RPMI7951 (cell line): Measurements from ENCODE around the gene PSMD8. TPM values are rescaled to one million over a fixed set of nuclear protein-coding genes. Genes with fewer than 3 reads are reported as not detected.
"Not testable (repeated sequence)": the region's sequence is repeated elsewhere in the genome, so short reads cannot be mapped to it uniquely, and the experiment has no call there.

Experiments
- DNase-seq: peaks from one replicate; pipeline ENCODE4 v3.0.0-alpha.2; 2012; ENCODE audit warnings: low read depth
- total RNA-seq: library from RNA; depleted of rRNA; stranded (reverse); fragments of >200 nt; shearing (Covaris generic); gene quantifications from 2 replicates; pipeline ENCODE4 v1.2.3, GENCODE V29; 2014

PSMD8 gene
- total RNA-seq, 1 experiment from 2014 or later: 533 TPM

DNA sequence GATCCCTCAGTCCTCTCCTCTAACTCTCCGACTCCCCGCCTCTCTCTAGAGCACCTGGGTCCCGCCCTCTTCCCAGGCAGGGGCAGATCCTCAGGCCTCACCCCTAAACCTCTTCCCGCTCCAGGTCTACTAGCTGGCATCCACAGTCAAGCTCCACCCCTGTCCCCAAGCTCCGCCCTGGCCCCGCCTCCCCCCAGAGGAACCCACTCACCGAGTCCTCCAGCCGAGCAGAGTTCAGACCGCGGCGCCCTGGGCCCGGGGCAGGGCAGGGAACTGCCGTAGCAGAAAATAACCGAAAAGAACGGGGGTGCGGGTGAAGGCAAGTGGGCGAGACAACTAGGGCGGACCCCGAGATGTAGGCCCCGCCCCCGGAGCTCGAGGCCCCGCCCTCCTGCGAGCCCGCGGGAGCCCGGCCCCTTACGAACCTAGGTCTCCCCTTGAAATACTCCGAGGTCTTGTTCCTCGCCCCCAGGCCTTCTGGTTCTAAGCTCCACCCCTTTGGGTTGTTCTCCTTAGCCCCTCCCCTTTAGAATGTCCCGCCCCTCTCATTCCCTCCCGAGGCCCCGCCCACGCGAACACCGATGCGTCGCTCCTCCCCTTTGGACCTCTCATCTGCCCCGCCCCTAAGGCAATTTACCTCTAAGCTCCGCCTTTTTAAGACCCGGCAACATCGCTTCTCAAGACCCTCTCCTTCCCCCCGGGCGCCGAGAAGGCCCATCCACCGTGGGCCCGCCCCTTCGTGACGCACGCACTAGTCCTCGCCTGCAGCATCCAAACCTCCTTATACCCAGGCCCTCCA is 13.4 kb downstream of the PSMD8 start, which contains the start of gene GGN:
Gene GGN, minus strand, starts transcription at position 485 of the 799 bp plus-strand sequence. CDS start 773 bp downstream, outside the sequence.
- DNase-seq: peak; percentile 89

DNA sequence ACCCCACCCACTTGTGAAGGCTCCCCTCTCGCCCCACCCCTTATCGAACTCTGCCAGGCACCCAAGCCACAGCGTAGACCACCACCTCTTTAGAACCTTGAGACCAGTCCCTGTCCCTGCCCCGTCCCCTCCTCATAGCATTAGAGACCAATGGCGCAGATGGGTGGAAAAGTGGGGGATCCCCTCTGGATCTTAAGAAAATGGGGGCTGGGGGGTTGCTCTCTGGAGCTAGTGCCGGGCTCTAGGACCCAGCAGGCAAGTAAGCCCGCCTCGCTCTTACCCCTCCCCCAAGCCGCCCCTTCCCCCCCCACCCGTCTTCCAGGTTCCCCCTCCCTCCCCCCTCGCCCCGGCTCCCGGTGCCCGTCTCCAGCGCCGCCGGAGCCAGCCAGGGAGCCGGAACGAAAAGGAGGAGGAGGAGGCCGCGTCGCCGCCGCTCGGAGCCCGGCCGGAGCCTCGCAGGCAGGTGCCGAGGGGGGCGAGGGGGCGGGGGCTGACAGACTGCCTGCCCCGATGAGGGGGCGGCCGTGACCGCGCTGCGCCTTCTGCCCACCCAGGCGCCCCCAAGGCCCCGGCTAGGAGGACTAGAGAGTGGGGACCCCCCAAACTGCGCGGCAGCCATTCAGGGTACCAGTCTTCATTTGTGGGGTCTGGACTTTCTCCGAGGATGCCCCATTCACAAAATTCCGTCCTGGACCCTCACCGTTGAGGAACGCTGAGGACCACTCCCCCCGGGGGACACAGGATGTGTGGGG is 14.2 kb downstream of the PSMD8 start, which contains the start of gene SPRED3:
Gene SPRED3, plus strand, starts transcription at position 349 of the 752 bp plus-strand sequence. CDS start 1,606 bp downstream, outside the sequence.
- DNase-seq: peak; percentile 59

DNA sequence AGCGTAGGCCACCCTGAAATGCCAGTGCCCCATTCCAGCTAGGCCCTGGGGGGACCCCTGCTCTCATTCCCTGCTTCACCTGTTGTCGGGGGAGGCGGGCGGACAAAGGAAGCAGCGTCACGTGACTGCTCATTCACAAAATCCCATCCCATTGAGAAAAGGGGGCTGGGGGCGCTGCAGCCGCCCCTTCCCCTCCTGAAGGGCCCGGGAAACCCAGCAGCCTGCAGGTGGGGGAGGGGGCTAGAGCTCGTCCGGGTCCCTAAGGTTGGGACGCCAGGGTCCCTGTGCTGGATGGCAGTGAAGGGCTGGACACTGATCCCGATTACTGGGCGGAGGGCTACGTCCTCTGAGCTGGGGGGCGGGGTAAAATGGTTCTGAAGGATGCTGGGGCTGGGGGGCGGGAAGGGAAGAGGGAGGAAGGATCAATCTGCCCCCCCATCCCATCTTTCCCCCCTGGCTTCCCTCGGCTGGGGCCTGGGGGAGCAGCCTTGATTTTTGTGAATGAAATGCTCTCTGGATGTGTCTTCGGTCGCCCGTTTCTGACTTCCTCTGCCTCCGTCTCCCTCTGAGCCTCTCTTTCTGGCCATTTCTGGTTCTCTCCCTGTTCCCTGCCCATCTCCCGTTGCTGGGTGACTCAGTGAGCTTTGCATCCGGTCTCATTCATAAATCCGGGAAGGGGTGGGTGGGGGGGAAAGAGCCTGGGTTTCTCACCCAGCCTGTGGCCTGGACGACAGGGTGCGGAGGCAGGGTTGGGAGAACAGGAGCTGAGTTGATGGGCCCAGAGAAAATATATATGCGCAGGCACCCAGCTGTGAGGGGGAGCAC is 14.9 kb downstream of the PSMD8 start:
- DNase-seq: peak; percentile 73

DNA sequence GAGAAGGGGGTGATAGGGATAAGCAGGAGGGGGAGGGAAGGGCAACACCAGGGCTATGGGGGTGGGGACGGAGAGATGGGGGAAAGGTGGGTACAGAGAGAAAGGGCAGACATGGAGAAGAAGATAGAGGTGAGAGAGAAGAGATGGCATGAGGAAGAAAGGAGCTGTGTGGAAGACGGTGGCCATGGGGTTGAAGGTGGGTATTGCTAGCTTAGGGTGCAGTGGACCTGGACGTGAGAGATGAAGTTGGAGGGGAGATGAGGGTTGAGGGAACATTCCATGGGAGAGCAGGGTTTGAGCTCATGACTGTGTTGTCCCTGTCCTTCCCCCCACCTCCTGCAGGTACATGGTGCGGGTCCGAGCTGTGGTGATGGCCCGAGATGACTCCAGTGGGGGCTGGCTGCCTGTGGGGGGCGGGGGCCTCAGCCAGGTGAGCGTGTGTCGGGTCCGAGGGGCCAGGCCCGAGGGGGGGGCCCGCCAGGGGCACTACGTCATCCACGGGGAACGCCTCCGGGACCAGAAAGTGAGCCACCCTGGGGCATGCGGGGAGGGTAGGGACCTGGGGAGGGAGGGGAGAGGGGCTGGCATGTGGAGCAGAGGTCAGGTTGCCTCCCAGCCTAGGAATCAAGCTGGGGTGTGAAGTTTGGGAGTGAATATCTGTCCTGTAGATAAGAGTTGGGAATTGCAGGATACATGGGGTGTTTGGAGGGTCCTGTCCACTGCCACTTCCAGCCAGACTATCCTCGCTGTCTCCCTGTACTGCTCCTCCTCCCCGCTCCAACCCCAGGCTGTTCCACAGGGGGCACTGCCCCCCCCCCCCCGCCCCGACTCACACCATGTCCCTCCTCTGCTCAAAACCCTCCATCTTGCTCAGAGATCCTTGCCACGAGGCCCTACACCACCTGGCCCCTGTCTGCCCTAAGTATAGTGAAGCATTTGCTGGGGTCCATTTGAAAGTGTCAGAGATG is 15.9 kb downstream of the PSMD8 start:
- DNase-seq: no peak

DNA sequence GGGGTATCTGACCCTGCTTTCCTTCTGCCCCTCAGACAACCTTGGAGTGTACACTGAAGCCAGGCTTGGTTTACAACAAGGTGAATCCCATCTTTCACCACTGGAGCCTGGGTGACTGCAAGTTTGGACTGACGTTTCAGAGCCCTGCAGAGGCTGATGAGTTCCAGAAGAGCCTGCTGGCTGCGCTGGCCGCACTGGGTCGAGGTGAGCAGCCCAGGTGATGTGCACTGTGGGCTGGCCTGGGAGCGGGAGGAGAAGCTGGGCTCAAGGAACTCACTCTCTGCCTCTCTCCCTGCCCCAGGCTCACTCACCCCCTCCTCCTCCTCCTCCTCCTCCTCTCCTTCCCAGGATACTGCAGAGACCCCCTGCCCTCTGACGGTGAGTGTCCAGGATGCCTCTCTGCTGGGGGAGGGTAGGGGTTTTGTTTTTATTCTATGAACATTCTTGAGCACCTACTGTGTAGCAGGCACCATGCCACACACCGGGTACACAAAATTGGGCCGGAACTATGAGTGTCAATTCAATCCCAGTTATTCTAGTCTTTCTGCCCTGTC is 17.6 kb downstream of the PSMD8 start:
- no peak for DNase-seq

DNA sequence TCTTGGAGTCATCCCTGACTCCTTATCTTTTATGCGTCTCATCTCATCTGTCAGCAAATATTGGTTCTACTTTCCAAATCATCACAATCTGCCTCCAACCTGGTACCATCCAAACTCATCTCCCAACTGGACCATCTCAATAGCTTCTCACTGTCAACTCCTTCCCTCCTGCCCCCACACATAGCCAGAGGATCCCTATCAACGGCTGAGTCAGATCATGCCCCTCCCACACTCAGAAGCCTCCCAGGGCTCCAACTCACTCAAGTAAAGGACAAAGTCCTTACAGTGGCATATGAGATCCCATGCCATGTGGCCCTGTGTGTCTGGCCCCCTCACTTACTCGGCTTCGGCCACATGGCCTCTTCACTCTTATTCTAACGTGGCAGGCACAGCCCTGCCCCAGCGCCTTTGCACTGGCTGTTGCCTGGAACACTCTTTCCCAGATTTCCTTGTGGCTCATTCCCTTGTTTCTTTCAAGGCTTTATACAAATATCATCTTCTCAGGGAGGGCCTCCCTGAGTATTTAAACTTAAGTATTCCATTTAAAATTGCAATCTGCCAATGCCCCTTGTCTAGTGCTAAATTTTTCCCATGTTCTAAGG is 18.4 kb downstream of the PSMD8 start:
- DNase-seq: peak; percentile 59

DNA sequence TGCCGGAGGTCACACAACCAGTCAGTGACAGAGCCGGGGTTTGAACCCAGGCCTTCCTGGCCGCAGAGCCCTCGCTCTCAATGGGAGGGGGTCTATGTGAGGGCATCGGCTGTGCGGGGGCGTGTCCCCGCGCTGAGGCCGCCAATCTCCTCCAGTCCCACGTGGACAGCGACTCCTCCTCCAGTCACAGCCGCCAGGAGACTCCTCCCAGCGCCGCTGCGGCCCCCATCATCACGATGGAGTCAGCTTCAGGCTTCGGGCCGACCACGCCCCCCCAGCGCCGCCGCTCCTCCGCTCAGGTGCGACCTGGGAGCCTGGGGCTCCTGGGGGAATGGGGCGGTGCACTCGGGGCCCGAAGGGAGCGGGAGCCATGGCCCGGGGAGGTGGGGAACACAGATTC is 20.1 kb downstream of the PSMD8 start:
- no peak for DNase-seq

DNA sequence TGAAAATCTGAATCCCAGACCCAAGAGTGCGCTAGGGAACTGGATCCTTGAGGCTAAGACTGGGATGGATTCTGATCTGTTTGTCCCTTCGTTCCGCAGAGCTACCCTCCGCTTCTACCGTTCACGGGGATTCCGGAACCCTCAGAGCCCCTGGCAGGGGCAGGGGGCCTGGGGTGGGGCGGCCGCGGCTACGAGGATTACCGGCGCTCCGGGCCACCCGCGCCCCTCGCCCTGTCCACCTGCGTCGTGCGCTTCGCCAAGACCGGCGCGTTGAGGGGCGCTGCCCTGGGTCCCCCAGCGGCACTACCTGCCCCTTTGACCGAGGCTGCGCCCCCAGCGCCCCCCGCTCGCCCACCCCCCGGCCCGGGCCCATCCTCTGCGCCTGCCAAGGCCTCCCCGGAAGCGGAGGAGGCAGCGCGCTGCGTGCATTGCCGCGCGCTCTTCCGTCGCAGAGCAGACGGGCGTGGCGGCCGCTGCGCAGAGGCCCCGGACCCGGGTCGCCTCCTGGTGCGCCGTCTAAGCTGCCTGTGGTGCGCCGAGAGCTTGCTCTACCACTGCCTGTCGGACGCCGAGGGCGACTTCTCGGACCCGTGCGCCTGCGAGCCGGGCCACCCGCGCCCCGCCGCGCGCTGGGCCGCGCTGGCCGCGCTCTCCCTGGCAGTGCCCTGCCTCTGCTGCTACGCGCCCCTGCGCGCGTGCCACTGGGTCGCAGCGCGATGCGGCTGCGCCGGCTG is 21.2 kb downstream of the PSMD8 start:
- no peak for DNase-seq

DNA sequence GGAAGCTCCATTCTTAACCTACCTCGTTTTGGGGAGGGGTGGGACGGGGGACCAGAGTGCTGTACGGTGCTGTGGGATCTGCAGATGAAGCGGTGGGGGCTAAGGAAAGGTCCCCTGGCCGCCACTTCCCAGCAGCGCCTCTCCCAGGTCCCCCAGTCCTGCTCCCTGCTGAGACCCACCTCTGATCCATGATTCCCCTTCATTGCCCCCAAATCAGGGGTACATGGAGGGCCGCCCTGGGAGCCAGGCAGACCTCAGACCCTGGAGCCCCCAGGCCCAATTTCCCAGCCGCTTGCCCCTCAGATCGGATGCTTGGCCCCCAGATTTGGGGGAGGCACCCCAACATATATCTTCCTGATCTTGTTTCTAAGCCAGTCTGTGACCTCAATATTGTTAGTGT is 24.7 kb downstream of the PSMD8 start:
- no peak for DNase-seq

DNA sequence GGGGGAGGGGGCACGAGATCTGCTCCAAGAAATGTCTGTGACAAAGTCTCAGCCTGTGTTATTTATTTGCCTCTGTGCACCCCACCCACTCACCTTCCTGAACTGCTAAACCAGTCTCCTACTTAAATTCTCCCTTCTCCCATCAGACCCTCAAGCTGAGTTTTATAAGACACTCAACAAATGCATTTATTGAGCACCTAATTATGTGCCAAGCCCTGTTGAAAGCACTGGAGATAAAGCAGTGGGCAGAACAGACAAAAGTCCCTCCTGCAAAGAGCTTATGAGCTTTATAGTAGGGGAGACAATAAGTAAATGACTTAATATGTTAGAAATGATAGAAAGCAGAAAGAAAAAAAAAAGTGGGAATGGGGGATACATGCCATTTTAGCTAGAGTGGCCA is 25.2 kb downstream of the PSMD8 start:
- DNase-seq: no peak

DNA sequence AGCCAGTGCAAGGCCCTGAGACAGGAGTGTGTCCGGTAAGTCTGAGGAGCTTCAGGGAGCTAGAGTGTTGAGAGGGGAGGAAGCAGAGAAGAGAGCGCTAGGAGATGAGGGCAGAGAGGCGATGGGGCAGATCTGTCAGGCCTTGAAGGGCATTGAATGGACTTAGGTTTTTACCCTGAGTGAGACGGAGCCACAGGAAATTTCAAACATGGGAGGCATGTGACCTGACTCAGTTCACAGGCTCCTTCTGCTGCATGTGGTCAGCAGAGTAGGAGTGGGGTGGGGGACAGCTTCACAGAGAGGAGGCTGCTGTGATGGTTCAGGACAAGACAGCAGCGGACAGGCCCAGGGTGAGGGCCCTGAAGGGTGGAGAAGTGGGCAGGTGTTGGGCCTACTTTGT is 26.0 kb downstream of the PSMD8 start:
- no peak for DNase-seq

DNA sequence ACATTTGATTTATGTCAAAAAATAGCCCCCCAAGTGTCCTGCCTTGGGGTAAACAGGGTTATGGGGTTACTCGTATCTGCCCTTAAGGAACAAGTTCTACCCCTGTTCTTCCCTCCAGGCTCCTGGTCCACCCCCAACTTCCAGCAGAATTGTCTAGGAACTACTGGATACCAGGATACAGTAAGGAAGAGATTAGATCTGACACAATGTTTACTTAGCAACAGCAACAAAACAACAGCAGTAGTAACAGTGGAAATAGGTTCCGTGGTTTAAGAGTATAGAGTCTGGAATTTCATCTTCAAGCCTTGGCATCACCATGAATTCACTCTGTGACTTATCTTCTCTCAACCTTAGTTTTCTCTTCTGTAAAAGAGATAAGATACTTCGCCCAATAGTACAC is 26.8 kb downstream of the PSMD8 start:
- peak; percentile 56 for DNase-seq

DNA sequence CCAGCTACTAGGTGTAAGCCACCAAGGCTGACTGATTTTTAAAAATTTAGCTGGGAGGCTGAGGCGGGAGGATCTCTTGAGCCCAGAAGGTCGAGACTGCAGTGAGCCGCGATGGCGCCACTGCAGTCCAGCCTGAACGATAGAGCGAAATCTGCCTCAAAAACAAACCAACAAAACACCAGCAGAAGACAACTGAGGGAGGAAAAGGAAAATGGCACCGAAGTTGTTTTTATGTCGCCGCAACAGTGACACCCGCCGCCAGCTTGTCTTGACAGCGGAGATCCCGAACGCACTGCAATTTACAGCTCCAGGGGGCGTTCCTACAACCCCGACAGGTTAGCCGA is 28.2 kb downstream of the PSMD8 start:
- no peak for DNase-seq

DNA sequence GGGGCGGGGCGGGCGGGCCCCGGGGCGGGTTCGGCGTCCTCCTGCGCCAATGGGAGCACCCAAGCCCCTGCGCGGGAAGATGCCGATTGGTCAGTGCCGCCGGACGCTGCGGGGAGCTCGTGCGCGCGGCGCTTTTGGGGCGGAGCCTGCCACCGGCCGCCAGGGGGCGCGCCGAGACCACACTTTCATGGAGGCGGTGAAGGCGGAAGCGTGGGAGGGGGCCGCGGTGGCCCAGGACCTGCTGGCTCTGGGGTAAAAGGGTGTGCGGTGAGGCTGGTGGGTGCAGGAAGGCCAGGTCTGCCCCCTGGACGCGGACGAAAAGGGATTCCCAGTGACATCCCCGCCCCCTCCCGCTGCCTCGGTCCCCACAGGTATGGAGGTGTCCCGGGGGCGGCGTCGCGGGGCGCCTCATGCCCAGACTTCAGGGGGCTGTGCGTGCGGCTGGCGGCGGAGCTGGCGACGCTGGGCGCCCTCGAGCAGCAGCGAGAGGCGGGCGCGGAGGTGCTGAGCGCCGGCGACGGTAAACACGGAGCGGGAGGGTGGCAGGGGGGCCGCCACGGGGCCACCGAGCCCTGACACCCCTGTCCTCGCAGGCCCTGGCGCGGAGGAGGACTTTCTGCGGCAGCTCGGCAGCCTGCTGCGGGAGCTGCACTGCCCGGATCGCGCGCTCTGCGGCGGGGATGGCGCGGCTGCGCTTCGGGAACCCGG is 28.8 kb downstream of the PSMD8 start, which contains the start of gene FAM98C:
Gene FAM98C, plus strand, starts transcription at position 127 of the 708 bp plus-strand sequence. Its CDS starts 61 bp downstream, at position 188.
- DNase-seq: peak; percentile 96

DNA sequence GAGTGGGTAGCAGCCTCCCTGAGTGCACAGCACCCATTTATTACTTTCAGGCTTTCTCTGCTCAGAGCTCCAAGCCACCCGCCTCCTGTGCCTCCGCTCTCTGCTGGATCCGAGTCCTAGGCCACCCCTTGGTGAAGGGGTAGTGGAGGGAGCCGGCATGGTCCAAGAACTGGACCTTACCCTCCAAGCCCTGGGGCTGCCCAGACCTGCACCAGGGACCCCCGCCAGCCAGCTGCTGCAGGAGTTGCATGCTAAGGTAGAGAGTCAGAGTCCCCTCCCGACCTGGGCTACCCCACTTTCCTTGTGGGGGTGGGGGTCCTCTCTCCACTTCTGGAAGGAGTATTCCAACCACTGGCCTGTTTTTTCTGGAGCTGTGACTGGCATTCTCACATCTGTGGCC is 30.5 kb downstream of the PSMD8 start:
- no peak for DNase-seq

DNA sequence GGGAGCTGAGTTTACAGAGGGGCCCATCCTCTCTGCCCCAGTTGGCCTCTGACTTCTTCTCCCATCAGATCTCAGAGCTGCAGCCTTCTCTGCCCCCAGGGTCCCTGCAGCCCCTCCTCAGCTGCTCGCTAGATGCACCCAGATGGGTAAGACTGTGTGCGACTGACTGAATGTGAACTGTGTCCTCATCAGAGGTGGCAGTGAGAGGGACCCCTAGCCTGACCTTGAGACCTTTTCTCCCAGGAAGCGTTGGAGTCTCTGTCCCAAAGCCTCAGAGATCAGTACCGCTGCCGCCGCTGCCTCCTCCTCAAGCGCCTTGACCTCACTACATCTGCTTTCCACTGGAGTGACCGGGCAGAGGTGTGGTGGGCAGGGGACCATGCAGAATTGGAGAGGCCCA is 30.9 kb downstream of the PSMD8 start:
- no peak for DNase-seq

DNA sequence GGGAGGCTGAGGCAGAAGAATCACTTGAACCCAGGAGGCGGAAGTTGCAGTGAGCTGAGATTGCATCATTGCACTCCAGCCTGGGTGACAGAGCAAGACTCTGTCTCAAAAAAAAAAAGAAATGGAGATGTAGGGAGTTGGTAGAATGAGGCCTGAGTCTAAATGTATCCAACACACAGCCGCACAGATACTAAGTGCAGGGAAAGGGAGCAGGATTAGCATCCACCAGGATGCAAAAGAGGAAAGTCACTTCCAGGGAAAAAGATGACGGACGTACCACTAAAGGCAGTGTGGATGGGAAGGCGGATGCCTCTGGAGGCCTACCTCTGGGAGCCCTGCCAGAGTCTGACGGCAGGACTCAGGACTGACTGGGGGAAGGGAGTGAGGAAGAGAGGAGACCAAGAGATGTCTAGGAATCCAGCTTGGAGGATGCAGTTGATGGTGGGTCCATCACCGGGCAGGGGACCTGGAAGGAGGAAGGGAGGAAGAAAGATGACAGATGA is 35.3 kb downstream of the PSMD8 start:
- DNase-seq: peak; percentile 40

DNA sequence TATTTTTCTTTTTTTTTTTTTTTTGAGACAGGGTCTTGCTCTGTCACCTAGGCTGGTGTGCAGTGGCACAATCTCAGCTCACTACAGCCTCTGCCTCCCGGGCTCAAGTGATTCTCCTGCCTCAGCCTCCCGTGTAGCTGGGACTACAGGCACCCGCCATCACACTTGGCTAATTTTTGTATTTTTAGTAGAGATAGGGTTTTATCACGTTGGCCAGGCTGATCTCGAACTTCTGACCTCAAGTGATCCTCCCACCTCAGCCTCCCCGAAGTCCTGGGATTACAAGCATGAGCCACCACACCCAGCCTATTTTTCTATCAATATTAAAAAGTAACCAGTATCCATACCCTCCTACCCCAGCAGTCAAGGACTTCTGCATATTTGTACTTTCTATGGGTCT is 36.0 kb downstream of the PSMD8 start:
- DNase-seq: not testable (repeated sequence)
